Measurements from ENCODE around the gene UBE2E2.

The UBE2E2 gene

GRCh38 chr3:23236890-23237289 is 33.8 kb downstream of the UBE2E2 start:
- no peak overlapping the region for H3K4me3 ChIP-seq (ENCODE audit: low read depth, low read length)
- TF ChIP-seq CTCF (conservative IDR thresholded peaks at IDR 0.05; ENCODE audit: low read depth, low read length), result no peak
- DNase-seq (ENCODE audit: low read depth), result no peak

- H3K4me3 ChIP-seq (ENCODE audit: low read depth, low read length), result no peak overlapping the region
- no peak for DNase-seq (ENCODE audit: low read depth)
- TF ChIP-seq CTCF (conservative IDR thresholded peaks at IDR 0.05; ENCODE audit: low read depth, low read length), result no peak
Observed at GRCh38 chr3:23238156-23238555, 35.0 kb downstream of the UBE2E2 start.

GRCh38 chr3:23238578-23238977 is 35.5 kb downstream of the UBE2E2 start:
- no peak overlapping the region for H3K4me3 ChIP-seq (ENCODE audit: low read depth, low read length)
- DNase-seq (ENCODE audit: low read depth), result no peak
- no peak for TF ChIP-seq CTCF (conservative IDR thresholded peaks at IDR 0.05; ENCODE audit: low read depth, low read length)

GRCh38 chr3:23239211-23240068 is 36.3 kb downstream of the UBE2E2 start:
- TF ChIP-seq CTCF (conservative IDR thresholded peaks at IDR 0.05; ENCODE audit: low read depth, low read length), result no peak
- no peak overlapping the region for H3K4me3 ChIP-seq (ENCODE audit: low read depth, low read length)
- DNase-seq (ENCODE audit: low read depth), result no peak

- H3K4me3 ChIP-seq (ENCODE audit: low read depth, low read length), result no peak overlapping the region
- DNase-seq (ENCODE audit: low read depth), result no peak
- TF ChIP-seq CTCF (conservative IDR thresholded peaks at IDR 0.05; ENCODE audit: low read depth, low read length), result no peak
Observed at GRCh38 chr3:23240171-23240785, 37.2 kb downstream of the UBE2E2 start.

- no peak for TF ChIP-seq CTCF (conservative IDR thresholded peaks at IDR 0.05; ENCODE audit: low read depth, low read length)
- no peak for DNase-seq (ENCODE audit: low read depth)
Observed at GRCh38 chr3:23241256-23241655, 38.1 kb downstream of the UBE2E2 start.

More at GRCh38 chr3:23241256-23241655, 38.1 kb downstream of the UBE2E2 start:
- no peak overlapping the region for H3K4me3 ChIP-seq (ENCODE audit: low read depth, low read length)

Data from choroid plexus epithelial cell (primary cell).